Measurements from ENCODE around the gene MOSPD3. TPM values are rescaled to one million over a fixed set of nuclear protein-coding genes. Genes with fewer than 3 reads are reported as not detected.

Gene MOSPD3
- total and polyA plus RNA-seq, 2 donors (not counting 3 experiments of a cell fraction or from before 2014, with no cell fraction given), result 24.4 to 40.7 TPM

GRCh38 chr7:100606313-100606712 lies 6.0 kb upstream of the MOSPD3 start:
- Histone ChIP-seq H3K4me3 (replicated peaks in 1 of 3; ENCODE audit: insufficient read depth in 1 of 3, low read depth in 1 of 3, low read length in 3 of 3) (no peak overlapping the region), H3K9ac (replicated peaks; ENCODE audit: extremely low read depth, insufficient read depth, low read length) (no peak overlapping the region), H3K4me2 (ENCODE audit: insufficient read depth, low read length) (no peak overlapping the region), H3K4me1 (ENCODE audit: control insufficient read depth, extremely low read depth, insufficient read depth, low read length) (peaks cover 25% of the 10 kb centered on the region), H4K20me1 (replicated peaks; ENCODE audit: control insufficient read depth, extremely low read depth, insufficient read depth, low read length) (no peaks in the 10 kb centered on the region), H3K9me1 (replicated peaks; ENCODE audit: control insufficient read depth, extremely low read depth, insufficient read depth, low read length) (no peaks in the 10 kb centered on the region), H3K79me2 (ENCODE audit: control insufficient read depth, insufficient read depth, low read length) (no peaks in the 10 kb centered on the region), H3K9me3 (replicated peaks; ENCODE audit: control insufficient read depth, insufficient read depth, low read length) (no peaks in the 10 kb centered on the region), H3K27me3 (ENCODE audit: control insufficient read depth in 2 of 2, insufficient read depth in 2 of 2, low read length in 2 of 2) (no peaks in the 10 kb centered on the region), H2AFZ (ENCODE audit: low read depth, low read length) (no peak overlapping the region), H3K36me3 (ENCODE audit: control insufficient read depth in 2 of 2, extremely low read depth in 1 of 2, insufficient read depth in 2 of 2, low read length in 2 of 2) (no peaks in the 10 kb centered on the region), H3K27ac (ENCODE audit: insufficient read depth, low read depth, low read length) (no peak overlapping the region)
- no peak for FAIRE-seq
- POLR2A ChIA-PET, result interaction anchor here (0.7 kb wide), 1 partner anchor 31 kb away, joined by 4 read pairs; no protein-coding TSS in a partner anchor
- BruUV-seq (replicated peaks), result no TSS peak
- no peak for DNase-seq (ENCODE audit: low read depth, low spot score)
- CTCF ChIA-PET, result interaction anchor here (1.3 to 1.9 kb wide), 3 partner anchors 18 to 22 kb away, joined by 3 to 5 read pairs (median 3); partner anchors contain the start of gene FBXO24
- intact Hi-C loops (cut with micrococcal nuclease) (no loop called here), dilution Hi-C loops (cut with MboI; ENCODE audit: extremely low pct_ligation_motif_present, low sequenced_read_pairs) (no loop called here)
- no peak for TF ChIP-seq POLR2A (IDR thresholded peaks at IDR 0.05; ENCODE audit: low read depth, low read length)
- TF ChIP-seq MAX (IDR thresholded peaks at IDR 0.05; ENCODE audit: insufficient read depth, insufficient read length), result no peak
- no peak for TF ChIP-seq FOS (IDR thresholded peaks at IDR 0.05; ENCODE audit: borderline replicate concordance, insufficient read depth, low read length)
- no peak for TF ChIP-seq POLR2AphosphoS5 (IDR thresholded peaks at IDR 0.05; ENCODE audit: insufficient read depth, low read depth, low read length)

- ChIA-PET POLR2A (interaction anchor here (0.7 kb wide), 1 partner anchor 30 kb away, joined by 4 read pairs; no protein-coding TSS in a partner anchor), CTCF (interaction anchor here (0.5 to 1.9 kb wide), 2 partner anchors 19 to 56 kb away, joined by 3 to 5 read pairs; no protein-coding TSS in a partner anchor)
- no peaks in the 10 kb centered on the region for H3K27me3 ChIP-seq (ENCODE audit: control insufficient read depth in 2 of 2, insufficient read depth in 2 of 2, low read length in 2 of 2)
- dilution Hi-C loops (cut with MboI; ENCODE audit: extremely low pct_ligation_motif_present, low sequenced_read_pairs), result no loop called here
- no peaks in the 10 kb centered on the region for H4K20me1 ChIP-seq (replicated peaks; ENCODE audit: control insufficient read depth, extremely low read depth, insufficient read depth, low read length)
- DNase-seq (ENCODE audit: low read depth, low spot score) (no peak), FAIRE-seq (peak; percentile 66)
- H3K9me1 ChIP-seq (replicated peaks; ENCODE audit: control insufficient read depth, extremely low read depth, insufficient read depth, low read length), result no peaks in the 10 kb centered on the region
- no TSS peak for BruUV-seq (replicated peaks)
- H3K4me2 ChIP-seq (ENCODE audit: insufficient read depth, low read length), result no peak overlapping the region
- H3K36me3 ChIP-seq (ENCODE audit: control insufficient read depth in 2 of 2, extremely low read depth in 1 of 2, insufficient read depth in 2 of 2, low read length in 2 of 2), result no peaks in the 10 kb centered on the region
- intact Hi-C loops (cut with micrococcal nuclease), result no loop called here
- no peak overlapping the region for H2AFZ ChIP-seq (ENCODE audit: low read depth, low read length)
- H3K79me2 ChIP-seq (ENCODE audit: control insufficient read depth, insufficient read depth, low read length), result no peaks in the 10 kb centered on the region
- H3K9ac ChIP-seq (replicated peaks; ENCODE audit: extremely low read depth, insufficient read depth, low read length), result no peak overlapping the region
- H3K4me3 ChIP-seq (replicated peaks in 1 of 3; ENCODE audit: insufficient read depth in 1 of 3, low read depth in 1 of 3, low read length in 3 of 3), result no peak overlapping the region
- H3K9me3 ChIP-seq (replicated peaks; ENCODE audit: control insufficient read depth, insufficient read depth, low read length), result no peaks in the 10 kb centered on the region
- no peak overlapping the region for H3K27ac ChIP-seq (ENCODE audit: insufficient read depth, low read depth, low read length)
- TF ChIP-seq MYC (IDR thresholded peaks at IDR 0.05; ENCODE audit: low read depth, low read length) (no peak), POLR2AphosphoS5 (IDR thresholded peaks at IDR 0.05; ENCODE audit: insufficient read depth, low read depth, low read length) (no peak), FOS (IDR thresholded peaks at IDR 0.05; ENCODE audit: borderline replicate concordance, insufficient read depth, low read length) (no peak), EZH2 (IDR thresholded peaks at IDR 0.05; ENCODE audit: borderline replicate concordance, low read depth, low read length, severe bottlenecking) (no peak), CTCF (IDR thresholded peaks at IDR 0.05; ENCODE audit: extremely low read depth in 1 of 2, insufficient read depth in 1 of 2, low read depth in 1 of 2, low read length in 2 of 2) (no peak), POLR2A (IDR thresholded peaks at IDR 0.05; ENCODE audit: low read depth, low read length) (no peak), MAX (IDR thresholded peaks at IDR 0.05; ENCODE audit: insufficient read depth, insufficient read length) (no peak), GATA2 (IDR thresholded peaks at IDR 0.05; ENCODE audit: insufficient read depth, insufficient read length, low read depth, low read length) (no peak), JUN (IDR thresholded peaks at IDR 0.05; ENCODE audit: borderline replicate concordance, insufficient read depth, insufficient read length, low read depth) (no peak)
- H3K4me1 ChIP-seq (ENCODE audit: control insufficient read depth, extremely low read depth, insufficient read depth, low read length), result peaks cover 25% of the 10 kb centered on the region
These were observed 5.2 kb upstream of the MOSPD3 start for GRCh38 chr7:100607111-100607510.

Data from endothelial cell of umbilical vein (primary cell).